Measurements from ENCODE around the gene LRMDA. TPM values are rescaled to one million over a fixed set of nuclear protein-coding genes. Genes with fewer than 3 reads are reported as not detected.

Gene LRMDA
- total RNA-seq, 6 experiments from 2014 or later, result 0.32 TPM; not detected in 5

DNA sequence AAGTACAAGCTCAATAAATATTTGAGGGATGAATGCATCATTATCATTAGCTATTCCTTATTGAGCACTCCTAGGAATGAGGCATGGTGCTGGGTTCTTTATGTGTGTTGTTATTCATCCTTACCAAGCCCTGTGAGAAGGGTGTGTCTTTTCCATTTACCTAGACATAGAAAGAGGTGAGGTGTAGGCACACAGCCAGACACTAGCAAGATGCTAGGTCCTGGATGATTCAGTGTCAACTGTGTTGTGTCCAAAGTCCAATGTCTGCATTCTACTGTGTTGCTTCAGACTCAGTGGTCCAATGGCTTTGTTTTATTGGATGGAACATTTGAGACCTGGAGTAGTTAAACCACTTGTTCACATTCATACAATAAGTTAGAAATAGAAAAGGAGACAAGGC is 605.5 kb downstream of the LRMDA start:
- Mint-ChIP-seq H3K27ac (no peak overlapping the region), H3K27me3 (ENCODE audit: insufficient read depth) (peaks cover 4% of the 10 kb centered on the region), H3K36me3 (ENCODE audit: low read depth) (0 out of 2 replicates have a peak, but pooled peaks cover 6% of the 10 kb centered on the region), H3K4me3 (no peak overlapping the region), H3K9me3 (peaks cover 19% of the 10 kb centered on the region; the same call in 1 of the 2 replicates), H3K4me1 (ENCODE audit: low read depth) (peaks cover 22% of the 10 kb centered on the region)
- TF ChIP-seq, protein P1, sequence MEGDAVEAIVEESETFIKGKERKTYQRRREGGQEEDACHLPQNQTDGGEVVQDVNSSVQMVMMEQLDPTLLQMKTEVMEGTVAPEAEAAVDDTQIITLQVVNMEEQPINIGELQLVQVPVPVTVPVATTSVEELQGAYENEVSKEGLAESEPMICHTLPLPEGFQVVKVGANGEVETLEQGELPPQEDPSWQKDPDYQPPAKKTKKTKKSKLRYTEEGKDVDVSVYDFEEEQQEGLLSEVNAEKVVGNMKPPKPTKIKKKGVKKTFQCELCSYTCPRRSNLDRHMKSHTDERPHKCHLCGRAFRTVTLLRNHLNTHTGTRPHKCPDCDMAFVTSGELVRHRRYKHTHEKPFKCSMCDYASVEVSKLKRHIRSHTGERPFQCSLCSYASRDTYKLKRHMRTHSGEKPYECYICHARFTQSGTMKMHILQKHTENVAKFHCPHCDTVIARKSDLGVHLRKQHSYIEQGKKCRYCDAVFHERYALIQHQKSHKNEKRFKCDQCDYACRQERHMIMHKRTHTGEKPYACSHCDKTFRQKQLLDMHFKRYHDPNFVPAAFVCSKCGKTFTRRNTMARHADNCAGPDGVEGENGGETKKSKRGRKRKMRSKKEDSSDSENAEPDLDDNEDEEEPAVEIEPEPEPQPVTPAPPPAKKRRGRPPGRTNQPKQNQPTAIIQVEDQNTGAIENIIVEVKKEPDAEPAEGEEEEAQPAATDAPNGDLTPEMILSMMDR (IDR thresholded peaks at IDR 0.05), result no peak
- DNase-seq, result no peak

DNA sequence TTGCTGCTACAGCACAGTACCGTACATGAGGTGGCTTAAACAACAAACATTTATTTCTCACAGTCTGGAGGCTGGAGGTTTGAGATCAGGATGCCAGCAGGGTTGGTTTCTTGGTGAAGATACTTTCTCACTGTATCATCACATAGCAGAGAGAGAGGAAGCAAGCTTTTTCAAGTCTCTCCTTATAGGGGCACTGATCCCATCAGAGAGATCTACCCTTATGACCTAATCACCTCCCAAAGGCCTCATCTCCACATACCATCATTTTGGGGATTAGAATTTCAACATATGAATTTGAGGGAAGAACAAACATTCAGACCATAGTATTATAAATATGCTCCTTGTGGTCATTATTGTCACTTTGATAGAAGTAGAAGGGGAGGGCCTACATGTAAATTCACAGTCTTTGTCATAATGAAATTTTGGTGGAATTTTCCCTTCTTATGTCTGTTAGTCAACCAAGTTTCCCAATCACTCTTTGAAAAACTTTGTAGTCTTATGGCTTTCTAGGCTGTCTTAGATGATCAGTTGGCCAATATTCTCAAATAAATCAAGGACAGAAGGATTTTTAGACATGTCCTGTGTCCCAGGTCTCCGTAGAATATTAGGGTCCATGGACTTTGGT is 606.2 kb downstream of the LRMDA start:
- H3K4me3 Mint-ChIP-seq, result no peak overlapping the region
- peaks cover 19% of the 10 kb centered on the region; the same call in 1 of the 2 replicates for H3K9me3 Mint-ChIP-seq
- H3K36me3 Mint-ChIP-seq (ENCODE audit: low read depth), result 0 out of 2 replicates have a peak, but pooled peaks cover 6% of the 10 kb centered on the region
- peak; percentile 61 for DNase-seq
- H3K27ac Mint-ChIP-seq, result no peak overlapping the region
- peaks cover 22% of the 10 kb centered on the region for H3K4me1 Mint-ChIP-seq (ENCODE audit: low read depth)
- TF ChIP-seq, protein P1 (IDR thresholded peaks at IDR 0.05), result no peak
- peaks cover 7% of the 10 kb centered on the region for H3K27me3 Mint-ChIP-seq (ENCODE audit: insufficient read depth)

DNA sequence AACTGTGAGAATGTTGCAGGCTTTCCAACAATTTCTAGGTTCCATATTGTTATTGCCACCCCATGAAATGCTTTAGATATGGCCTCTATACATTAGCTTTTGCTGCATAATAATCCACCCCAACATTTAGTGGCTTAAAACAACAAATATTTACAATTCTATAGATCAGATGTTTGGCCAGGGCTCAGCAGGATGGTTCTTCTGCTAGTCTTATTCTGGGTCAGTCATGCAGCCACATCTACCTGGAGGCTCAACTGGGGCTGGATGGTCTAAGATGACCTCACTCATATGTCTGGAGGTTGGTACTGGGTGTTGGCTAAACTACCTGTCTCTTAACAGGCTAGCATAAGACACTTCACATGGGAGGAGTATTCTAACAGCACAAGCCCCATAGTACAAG is 607.3 kb downstream of the LRMDA start:
- peaks cover 19% of the 10 kb centered on the region; the same call in 1 of the 2 replicates for H3K9me3 Mint-ChIP-seq
- DNase-seq, result no peak
- no peak overlapping the region for H3K27ac Mint-ChIP-seq
- peaks cover 7% of the 10 kb centered on the region for H3K27me3 Mint-ChIP-seq (ENCODE audit: insufficient read depth)
- TF ChIP-seq, protein P1 (IDR thresholded peaks at IDR 0.05), result no peak
- H3K4me3 Mint-ChIP-seq, result no peak overlapping the region
- H3K36me3 Mint-ChIP-seq (ENCODE audit: low read depth), result 0 out of 2 replicates have a peak, but pooled peaks cover 6% of the 10 kb centered on the region
- peaks cover 13% of the 10 kb centered on the region for H3K4me1 Mint-ChIP-seq (ENCODE audit: low read depth)

DNA sequence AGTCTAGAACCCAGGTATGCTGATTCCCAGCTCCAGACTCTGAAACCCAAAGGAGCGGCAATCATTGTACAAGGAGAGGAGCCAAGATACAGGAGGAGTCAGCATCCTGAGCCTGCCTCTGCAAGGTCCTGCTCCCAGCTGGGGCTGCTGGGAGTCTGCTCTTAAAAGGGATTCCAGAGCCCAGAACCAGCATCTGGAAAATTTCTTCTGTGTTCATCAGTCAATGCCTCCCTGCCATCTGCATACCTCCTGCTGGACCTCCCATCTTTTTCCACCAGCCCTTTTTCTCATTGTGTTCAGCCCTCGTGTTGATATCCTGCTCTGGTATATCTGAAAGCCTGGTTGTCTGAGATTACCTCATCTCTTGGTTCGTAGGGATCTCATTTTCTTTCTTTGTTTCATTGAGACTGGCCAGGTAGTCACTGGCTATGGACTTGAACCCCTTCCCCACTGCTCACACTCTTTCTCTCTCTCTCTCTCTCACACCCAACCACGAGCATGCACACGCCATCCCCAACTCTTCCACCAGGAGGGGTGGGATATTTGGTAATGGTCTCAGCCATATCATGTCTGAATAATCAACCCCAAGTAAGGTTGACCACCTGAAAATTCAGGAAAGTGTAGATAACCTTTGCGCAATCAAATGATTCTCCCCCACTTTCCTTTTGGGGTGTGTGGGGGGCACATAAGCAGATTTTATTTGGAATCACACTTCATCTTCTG is 608.8 kb downstream of the LRMDA start:
- no peak overlapping the region for H3K4me3 Mint-ChIP-seq
- DNase-seq, result no peak
- TF ChIP-seq, protein P1 (IDR thresholded peaks at IDR 0.05), result peak; percentile 20; the same call in 1 of the 2 replicates
- H3K27me3 Mint-ChIP-seq (ENCODE audit: insufficient read depth), result peaks cover 7% of the 10 kb centered on the region
- peaks cover 7% of the 10 kb centered on the region; the same call in 1 of the 2 replicates for H3K4me1 Mint-ChIP-seq (ENCODE audit: low read depth)
- H3K9me3 Mint-ChIP-seq, result peaks cover 19% of the 10 kb centered on the region; the same call in 1 of the 2 replicates
- no peak overlapping the region for H3K27ac Mint-ChIP-seq
- 0 out of 2 replicates have a peak, but pooled peaks cover 6% of the 10 kb centered on the region for H3K36me3 Mint-ChIP-seq (ENCODE audit: low read depth)

DNA sequence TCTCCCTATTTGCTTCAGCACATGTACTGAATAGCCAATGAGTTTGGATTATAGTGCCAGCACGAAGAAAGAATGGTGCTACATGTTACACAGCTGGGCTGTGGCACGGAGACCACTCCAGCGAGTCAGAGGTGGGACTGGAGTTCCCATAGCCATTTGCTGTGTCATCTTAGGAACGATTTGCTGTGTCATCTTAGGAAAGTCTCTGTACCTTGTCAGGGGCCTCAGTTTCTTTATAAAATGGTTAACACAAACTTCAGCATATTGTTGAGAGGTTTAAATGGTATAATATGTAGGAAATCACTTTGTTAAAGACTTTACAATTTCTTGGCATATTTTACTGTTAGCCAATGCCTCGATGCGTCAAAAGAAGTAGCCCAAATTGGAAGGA is 609.4 kb downstream of the LRMDA start:
- H3K27ac Mint-ChIP-seq, result no peak overlapping the region
- DNase-seq, result no peak
- peaks cover 19% of the 10 kb centered on the region; the same call in 1 of the 2 replicates for H3K9me3 Mint-ChIP-seq
- 0 out of 2 replicates have a peak, but pooled peaks cover 6% of the 10 kb centered on the region for H3K36me3 Mint-ChIP-seq (ENCODE audit: low read depth)
- TF ChIP-seq, protein P1 (IDR thresholded peaks at IDR 0.05), result no peak; the same call in 1 of the 2 replicates
- peaks cover 7% of the 10 kb centered on the region for H3K27me3 Mint-ChIP-seq (ENCODE audit: insufficient read depth)
- H3K4me1 Mint-ChIP-seq (ENCODE audit: low read depth), result peaks cover 7% of the 10 kb centered on the region; the same call in 1 of the 2 replicates
- H3K4me3 Mint-ChIP-seq, result no peak overlapping the region
